DOHH2 (cell line): ENCODE results near the gene EPHB2.

Experiments
- H3F3A ChIP-seq: fragments of 200-600 bp; sonication (generic), shearing (Covaris generic); 2 replicates; pipeline ENCODE4 v1.6.0; 2016; ENCODE audit warnings: antibody characterized with exemption, mild to moderate bottlenecking; ENCODE audit not compliant: control insufficient read depth, insufficient read depth
- H3K27ac ChIP-seq: fragments of 200-600 bp; sonication (generic); 2 replicates; pipeline ENCODE4 v1.5.1; 2014; ENCODE audit warnings: low read depth, mild to moderate bottlenecking, low read length, moderate library complexity
- H3K27me3 ChIP-seq: fragments of 200-600 bp; sonication (generic); 2 replicates; pipeline ENCODE4 v1.6.1; 2014; ENCODE audit warnings: mild to moderate bottlenecking, low read length, mixed read lengths; ENCODE audit not compliant: control insufficient read depth
- H3K36me3 ChIP-seq: fragments of 200-600 bp; sonication (generic); 2 replicates; pipeline ENCODE4 v1.6.1; 2014; ENCODE audit warnings: mild to moderate bottlenecking, low read length, moderate library complexity, mixed read lengths; ENCODE audit not compliant: control insufficient read depth
- H3K4me1 ChIP-seq: fragments of 200-600 bp; sonication (generic); 2 replicates; pipeline ENCODE4 v1.6.1; 2014; ENCODE audit warnings: mild to moderate bottlenecking, low read length, mixed read lengths; ENCODE audit not compliant: control insufficient read depth
- H3K4me2 ChIP-seq: fragments of 200-600 bp; sonication (generic); 2 replicates; pipeline ENCODE4 v1.6.0; 2014; ENCODE audit warnings: mild to moderate bottlenecking, low read length, moderate library complexity
- H3K4me3 ChIP-seq: fragments of 200-600 bp; sonication (generic); 2 replicates; pipeline ENCODE4 v1.5.1; 2014; ENCODE audit warnings: mild to moderate bottlenecking, low read length, mixed read lengths
- H3K79me2 ChIP-seq: fragments of 200-600 bp; sonication (generic); 2 replicates; pipeline ENCODE4 v1.6.1; 2014; ENCODE audit warnings: mild to moderate bottlenecking, low read length, mixed read lengths; ENCODE audit not compliant: control insufficient read depth
- H3K9me2 ChIP-seq: fragments of 200-600 bp; sonication (generic); replicated peaks from 2 replicates; pipeline ENCODE4 v1.6.1; 2014; ENCODE audit warnings: mild to moderate bottlenecking, low read length, mixed read lengths; ENCODE audit not compliant: control insufficient read depth
- H3K9me3 ChIP-seq: fragments of 200-600 bp; sonication (generic); 2 replicates; pipeline ENCODE4 v1.6.1; 2014; ENCODE audit warnings: antibody characterized with exemption, low read length, mixed read lengths; ENCODE audit not compliant: control insufficient read depth, insufficient read depth
- H4K20me1 ChIP-seq: fragments of 200-600 bp; sonication (generic); 2 replicates; pipeline ENCODE4 v1.6.0; 2014; ENCODE audit warnings: low read depth, mild to moderate bottlenecking, antibody characterized with exemption, low read length, moderate library complexity; ENCODE audit not compliant: control insufficient read depth, insufficient read depth
- EZH2phosphoT487 ChIP-seq: fragments of 200-600 bp; sonication (generic); IDR thresholded peaks from 2 replicates; pipeline ENCODE4 v1.6.1; 2017; ENCODE audit warnings: borderline replicate concordance, mild to moderate bottlenecking, antibody characterized with exemption, low read length, moderate library complexity, mixed read lengths
- TF ChIP-seq, protein P1 (sequence below): fragments of 200-600 bp; sonication (generic); IDR thresholded peaks from one replicate; pipeline ENCODE4 v1.5.1; 2014; ENCODE audit warnings: antibody characterized with exemption, mild to moderate bottlenecking, low read depth, low read length; ENCODE audit not compliant: poor library complexity, severe bottlenecking

EPHB2 gene

GRCh38 chr1:22857661-22858060, 147.0 kb downstream of the EPHB2 start:
- Histone ChIP-seq H3K4me3 (no peak overlapping the region), H4K20me1 (no peaks in the 10 kb centered on the region), H3K36me3 (no peaks in the 10 kb centered on the region), H3K27me3 (no peaks in the 10 kb centered on the region; the same call in 1 of the 2 replicates), H3K4me1 (peaks cover 38% of the 10 kb centered on the region), H3F3A (no peaks in the 10 kb centered on the region), H3K9me3 (no peaks in the 10 kb centered on the region), H3K79me2 (no peaks in the 10 kb centered on the region), H3K9me2 (no peaks in the 10 kb centered on the region), H3K4me2 (no peak overlapping the region), H3K27ac (no peak overlapping the region)
- no peak for TF ChIP-seq EZH2phosphoT487
- TF ChIP-seq, protein P1, sequence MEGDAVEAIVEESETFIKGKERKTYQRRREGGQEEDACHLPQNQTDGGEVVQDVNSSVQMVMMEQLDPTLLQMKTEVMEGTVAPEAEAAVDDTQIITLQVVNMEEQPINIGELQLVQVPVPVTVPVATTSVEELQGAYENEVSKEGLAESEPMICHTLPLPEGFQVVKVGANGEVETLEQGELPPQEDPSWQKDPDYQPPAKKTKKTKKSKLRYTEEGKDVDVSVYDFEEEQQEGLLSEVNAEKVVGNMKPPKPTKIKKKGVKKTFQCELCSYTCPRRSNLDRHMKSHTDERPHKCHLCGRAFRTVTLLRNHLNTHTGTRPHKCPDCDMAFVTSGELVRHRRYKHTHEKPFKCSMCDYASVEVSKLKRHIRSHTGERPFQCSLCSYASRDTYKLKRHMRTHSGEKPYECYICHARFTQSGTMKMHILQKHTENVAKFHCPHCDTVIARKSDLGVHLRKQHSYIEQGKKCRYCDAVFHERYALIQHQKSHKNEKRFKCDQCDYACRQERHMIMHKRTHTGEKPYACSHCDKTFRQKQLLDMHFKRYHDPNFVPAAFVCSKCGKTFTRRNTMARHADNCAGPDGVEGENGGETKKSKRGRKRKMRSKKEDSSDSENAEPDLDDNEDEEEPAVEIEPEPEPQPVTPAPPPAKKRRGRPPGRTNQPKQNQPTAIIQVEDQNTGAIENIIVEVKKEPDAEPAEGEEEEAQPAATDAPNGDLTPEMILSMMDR = no peak

DNA sequence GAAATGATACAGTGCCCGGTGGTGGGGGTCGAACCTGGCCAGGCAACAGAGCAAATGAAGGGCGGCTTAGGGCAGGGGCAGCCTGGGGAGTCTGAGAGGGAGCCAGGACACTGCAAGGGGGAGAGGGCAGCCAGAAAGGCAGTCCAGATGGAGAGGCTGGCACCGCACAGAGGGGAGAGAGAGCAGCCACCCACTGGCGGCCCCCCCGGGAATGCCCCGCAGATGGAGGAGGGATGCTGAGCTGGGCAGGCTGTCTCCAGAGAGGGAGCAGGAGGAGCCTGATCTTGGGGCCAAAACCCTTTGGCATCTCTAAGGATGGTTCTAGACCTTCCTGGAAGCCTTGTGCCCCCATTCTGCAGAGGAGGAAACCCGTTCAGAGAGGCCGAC, 149.8 kb downstream of the EPHB2 start:
- H3K79me2 ChIP-seq = no peaks in the 10 kb centered on the region
- H3K4me2 ChIP-seq = no peak overlapping the region
- no peak for TF ChIP-seq EZH2phosphoT487
- TF ChIP-seq, protein P1 = no peak
- no peak overlapping the region for H3K27ac ChIP-seq
- H4K20me1 ChIP-seq = no peaks in the 10 kb centered on the region
- no peaks in the 10 kb centered on the region for H3F3A ChIP-seq
- no peak overlapping the region for H3K4me3 ChIP-seq
- no peaks in the 10 kb centered on the region for H3K9me3 ChIP-seq
- H3K4me1 ChIP-seq = peaks cover 15% of the 10 kb centered on the region
- H3K27me3 ChIP-seq = no peaks in the 10 kb centered on the region; the same call in 1 of the 2 replicates
- no peaks in the 10 kb centered on the region for H3K9me2 ChIP-seq
- H3K36me3 ChIP-seq = no peaks in the 10 kb centered on the region

- Histone ChIP-seq H3K9me2 (no peaks in the 10 kb centered on the region), H3K4me3 (no peak overlapping the region), H3K27me3 (no peaks in the 10 kb centered on the region; the same call in 1 of the 2 replicates), H3K9me3 (no peaks in the 10 kb centered on the region), H3K27ac (no peak overlapping the region), H3K79me2 (no peaks in the 10 kb centered on the region), H3K36me3 (no peaks in the 10 kb centered on the region), H3K4me2 (no peak overlapping the region), H4K20me1 (no peaks in the 10 kb centered on the region), H3F3A (no peaks in the 10 kb centered on the region), H3K4me1 (peaks cover 11% of the 10 kb centered on the region)
- no peak for TF ChIP-seq EZH2phosphoT487
- TF ChIP-seq, protein P1 = no peak
Measured at GRCh38 chr1:22860883-22861385, 150.3 kb downstream of the EPHB2 start.
